HG02870 (cell line): Measurements from ENCODE around the gene TMEM95.
A peak's percentile ranks its signal among the peaks of the same experiment; 100 is the strongest.

Source experiments
- ATAC-seq: cut with Tn5 transposase; IDR thresholded peaks from one replicate; pipeline ENCODE4 v1.9.1; 2021; ENCODE audit warnings: mild to moderate bottlenecking, moderate library complexity; ENCODE audit not compliant: unreplicated experiment

The TMEM95 gene, protein sequence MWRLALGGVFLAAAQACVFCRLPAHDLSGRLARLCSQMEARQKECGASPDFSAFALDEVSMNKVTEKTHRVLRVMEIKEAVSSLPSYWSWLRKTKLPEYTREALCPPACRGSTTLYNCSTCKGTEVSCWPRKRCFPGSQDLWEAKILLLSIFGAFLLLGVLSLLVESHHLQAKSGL

DNA sequence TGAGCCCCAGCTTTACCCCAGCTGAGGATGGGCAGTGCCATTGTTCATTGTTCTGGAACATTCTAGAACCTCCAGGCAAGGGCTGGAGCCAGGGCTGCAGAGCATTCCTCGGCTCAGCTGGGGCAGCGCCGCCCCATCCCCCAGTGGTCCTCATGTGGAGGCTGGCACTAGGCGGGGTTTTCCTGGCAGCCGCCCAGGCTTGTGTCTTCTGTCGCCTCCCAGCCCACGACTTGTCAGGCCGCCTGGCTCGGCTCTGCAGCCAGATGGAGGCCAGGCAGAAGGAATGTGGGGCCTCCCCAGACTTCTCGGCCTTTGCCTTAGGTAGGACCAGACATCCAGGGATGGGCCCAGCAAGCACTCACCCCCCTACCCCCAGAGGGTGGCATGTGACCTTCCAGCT lies at the start of gene TMEM95:
Gene TMEM95 (plus strand): TSS at position 104 of the 400 bp plus-strand sequence. CDS start 49 bp downstream, at position 153.
- ATAC-seq: no peak

DNA sequence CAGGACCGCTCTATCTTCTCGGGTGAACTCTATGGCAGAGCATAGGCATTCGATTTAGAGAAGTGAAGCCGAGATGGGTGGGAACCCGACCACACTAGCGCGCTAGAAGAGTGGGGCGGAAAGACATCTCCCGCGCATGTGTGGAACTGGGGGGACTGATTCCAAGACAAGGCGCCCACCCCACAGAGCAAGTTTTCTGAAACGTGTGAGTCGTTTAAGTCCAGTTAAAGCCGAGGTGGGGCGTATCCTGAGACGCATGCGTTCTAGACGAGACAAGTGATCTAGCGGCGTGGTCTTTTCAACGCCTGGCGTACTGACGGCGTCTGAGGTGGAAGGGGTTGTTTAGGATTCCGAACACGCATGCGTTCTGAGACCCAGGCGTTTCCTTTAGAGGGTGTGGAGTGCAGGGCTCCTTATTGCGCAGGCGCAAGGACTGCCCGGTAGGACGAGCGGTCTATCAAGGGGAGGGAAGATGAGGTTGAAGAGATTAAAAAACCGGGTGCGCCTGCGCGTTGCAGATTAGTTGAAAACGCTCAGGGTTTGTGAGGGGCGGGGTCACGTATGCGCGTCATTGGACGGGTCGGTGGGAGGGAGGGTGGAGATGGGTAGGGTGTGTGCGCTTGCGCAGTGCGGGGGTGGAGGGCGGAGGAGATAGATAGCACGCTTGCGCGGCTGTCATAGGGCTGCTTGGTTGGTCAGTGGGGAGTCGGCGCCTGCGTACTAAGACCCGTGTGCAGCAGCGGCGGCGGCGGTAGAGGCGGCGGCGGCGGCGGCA lies 47.9 kb upstream of the TMEM95 start, which contains the start of gene EIF5A:
Gene EIF5A (plus strand): TSS at position 718 of the 775 bp plus-strand sequence. CDS start 2,008 bp downstream, outside the sequence.
- peak; percentile 68 for ATAC-seq

DNA sequence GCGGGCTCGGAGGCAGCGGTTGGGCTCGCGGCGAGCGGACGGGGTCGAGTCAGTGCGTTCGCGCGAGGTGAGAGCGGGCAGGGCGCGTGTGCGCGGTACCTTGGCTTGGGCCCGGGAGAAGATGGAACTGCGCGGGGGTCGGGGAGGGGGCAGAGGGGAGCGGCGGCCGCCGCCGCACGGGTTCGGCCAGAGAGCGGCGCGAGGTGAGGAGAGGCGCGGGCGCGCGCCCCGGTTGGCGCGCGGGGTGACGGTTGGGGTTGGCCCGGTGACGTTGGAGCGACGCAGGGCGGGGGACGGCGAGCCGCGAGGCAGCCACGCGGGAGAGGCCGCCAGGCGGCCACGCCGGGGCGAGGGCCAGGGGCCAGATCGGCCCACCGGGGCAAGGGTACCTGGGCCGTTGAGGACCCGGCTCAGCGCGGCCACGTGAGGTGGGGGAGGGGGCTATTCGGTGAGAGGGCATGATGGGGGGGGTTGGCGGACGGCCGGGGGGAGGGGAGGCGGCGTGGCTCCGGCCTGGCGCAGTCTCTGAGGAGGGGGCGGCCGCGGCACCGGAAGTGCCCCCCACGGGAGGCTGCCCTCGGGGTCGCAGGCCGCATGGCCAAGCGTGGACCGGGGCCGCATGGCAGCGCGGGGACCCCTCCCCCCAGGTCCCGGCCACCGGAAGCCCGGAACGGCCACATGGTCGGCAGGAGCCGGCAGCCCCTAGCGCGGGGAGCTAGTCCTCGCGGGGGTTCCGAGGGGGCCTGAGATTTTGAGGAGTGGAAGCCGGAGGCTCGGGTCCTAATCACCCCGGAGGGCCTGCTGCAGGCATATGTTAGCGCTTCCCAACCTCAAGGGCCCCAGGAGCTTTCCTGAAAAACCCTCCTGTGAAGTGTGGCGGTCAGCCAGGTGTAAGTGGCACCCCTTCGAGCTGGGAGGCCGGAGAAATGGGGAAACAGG lies 47.0 kb upstream of the TMEM95 start:
- ATAC-seq: no peak

DNA sequence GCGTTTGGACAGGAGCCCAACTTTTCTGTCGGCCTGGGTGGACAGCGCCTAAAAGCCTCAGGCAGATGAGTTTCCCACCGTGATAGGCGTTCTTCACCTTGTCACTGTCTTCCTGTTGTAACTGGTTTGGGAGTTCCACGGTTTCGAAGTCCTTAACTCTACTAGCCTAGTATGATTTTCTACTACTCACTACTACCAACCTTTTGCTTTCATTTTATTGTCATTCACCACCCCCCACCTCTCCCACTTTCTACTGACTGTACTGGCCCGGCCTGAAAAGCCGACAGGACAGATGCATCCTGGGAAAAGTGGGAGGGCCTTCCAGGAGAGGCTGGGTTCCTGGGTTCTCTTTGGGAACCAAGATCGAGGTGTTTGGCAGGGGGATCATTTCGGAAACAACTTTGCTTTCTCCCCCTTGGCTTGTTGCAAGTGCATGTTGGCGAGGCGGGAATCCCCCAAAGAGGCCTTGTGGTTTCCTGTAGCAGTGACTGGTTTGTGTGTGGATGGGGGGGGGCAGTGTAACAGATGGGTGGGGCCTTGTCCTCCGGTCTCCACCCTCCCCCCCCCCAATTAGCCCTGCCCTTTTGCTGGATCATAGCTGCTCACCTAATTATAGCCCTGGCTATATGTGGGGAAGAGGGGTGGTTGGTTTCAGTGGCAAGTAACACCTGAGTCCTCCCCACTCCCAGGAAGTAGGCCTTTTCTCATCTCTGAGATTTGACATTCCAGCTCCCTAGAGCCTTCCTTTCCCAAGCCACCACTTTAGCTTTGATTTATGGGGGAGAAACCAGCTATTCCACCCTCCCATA lies 46.1 kb upstream of the TMEM95 start:
- ATAC-seq: no peak

DNA sequence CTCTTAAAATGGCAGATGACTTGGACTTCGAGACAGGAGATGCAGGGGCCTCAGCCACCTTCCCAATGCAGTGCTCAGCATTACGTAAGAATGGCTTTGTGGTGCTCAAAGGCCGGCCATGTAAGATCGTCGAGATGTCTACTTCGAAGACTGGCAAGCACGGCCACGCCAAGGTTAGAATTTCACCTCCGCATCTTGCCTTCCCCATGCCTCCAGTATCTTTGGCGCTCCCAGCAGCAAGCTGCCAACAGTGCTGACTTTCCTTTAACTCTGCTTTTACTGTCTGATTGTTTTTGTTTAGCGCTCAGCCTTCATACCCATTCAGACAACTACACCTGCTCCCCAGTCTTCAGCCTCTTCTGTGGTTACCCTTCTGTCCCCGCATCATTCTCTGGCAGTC lies 45.3 kb upstream of the TMEM95 start:
- no peak for ATAC-seq

DNA sequence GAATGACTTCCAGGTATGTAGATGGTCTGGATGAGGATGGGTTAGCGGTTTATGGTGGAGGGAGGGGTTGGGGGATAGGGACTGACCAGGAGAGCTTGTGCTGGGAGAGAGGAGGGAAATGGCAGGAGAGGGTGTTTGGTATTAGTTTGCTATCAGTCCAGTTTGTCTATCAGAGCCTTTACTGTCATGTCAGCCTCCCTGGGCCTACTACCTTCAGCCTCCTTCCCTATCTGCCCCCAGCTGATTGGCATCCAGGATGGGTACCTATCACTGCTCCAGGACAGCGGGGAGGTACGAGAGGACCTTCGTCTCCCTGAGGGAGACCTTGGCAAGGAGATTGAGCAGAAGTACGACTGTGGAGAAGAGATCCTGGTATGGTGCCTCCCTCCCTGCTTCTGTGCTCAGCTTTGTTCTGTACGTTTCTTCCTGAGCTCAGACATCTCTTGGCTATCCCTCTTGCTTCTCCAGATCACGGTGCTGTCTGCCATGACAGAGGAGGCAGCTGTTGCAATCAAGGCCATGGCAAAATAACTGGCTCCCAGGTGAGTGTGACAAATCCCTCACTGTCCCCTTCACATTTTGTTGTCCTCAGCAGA lies 43.7 kb upstream of the TMEM95 start:
- no peak for ATAC-seq

DNA sequence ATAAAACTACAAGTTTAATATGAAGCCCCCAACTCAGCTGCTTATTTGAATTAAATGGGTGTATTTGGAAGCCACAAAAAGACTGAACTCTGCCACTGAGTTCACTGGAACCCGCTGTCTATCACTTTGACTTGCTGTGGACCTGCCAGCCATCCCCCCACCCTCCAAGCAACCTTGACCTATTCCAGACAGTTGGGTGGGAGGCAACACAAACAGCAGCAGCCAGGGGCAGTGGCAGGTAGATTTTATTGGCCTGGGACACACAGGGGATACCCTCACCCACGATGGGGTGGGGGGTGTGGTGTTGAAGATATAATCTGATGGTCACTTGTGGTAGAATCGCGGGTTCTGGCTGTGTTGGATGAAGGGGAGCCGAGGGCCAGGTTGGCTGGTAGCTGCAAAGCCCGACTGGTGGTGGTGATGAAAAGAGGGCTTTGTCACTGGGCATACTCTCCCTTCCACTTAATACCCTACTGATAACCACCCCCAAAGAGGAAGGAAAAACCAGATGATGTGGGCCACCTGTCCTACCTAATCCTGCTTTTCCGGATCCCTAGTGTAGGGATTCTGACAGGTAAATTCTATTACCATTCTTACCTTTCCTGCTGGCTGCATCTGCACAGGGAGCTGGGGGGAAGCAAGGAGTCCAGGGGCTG lies 42.4 kb upstream of the TMEM95 start:
- no peak for ATAC-seq

DNA sequence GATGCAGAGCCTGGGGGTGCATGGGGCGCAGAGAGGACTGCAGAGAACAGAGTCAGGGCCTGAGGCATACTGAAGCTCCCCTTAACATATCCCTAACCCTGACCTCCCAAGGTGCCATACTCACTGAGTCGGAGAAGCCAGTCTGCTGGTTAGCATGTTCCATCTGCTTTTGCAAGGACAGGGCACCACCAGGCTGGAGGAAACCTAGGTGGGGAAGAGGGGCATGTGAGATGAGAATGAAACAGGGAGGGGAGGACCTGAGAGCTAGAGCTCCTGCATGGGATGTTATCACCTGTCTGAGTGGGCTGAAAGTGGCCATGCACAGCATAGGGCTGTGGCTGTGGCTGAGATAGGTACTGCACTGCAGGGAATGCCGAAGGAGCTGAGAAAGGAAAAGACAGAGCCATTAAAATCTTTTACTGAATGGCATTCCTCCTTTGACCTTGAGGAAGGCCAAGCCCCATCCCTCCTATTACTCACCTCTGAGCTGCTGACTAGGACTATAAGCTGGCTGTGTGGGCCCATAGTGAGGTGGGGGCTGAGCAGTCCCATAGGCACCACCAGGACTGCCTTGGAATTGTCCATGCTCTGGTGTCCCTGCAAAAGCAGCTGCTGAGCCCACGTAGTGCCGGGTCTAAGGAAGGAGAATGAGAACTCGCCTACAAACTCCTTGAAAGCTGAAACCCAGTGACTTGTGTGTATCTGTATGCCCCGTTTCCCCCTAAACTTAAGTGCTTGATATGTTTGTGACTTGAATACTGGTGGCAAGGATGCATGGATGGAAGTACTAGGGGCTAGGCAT lies 41.7 kb upstream of the TMEM95 start:
- no peak for ATAC-seq

DNA sequence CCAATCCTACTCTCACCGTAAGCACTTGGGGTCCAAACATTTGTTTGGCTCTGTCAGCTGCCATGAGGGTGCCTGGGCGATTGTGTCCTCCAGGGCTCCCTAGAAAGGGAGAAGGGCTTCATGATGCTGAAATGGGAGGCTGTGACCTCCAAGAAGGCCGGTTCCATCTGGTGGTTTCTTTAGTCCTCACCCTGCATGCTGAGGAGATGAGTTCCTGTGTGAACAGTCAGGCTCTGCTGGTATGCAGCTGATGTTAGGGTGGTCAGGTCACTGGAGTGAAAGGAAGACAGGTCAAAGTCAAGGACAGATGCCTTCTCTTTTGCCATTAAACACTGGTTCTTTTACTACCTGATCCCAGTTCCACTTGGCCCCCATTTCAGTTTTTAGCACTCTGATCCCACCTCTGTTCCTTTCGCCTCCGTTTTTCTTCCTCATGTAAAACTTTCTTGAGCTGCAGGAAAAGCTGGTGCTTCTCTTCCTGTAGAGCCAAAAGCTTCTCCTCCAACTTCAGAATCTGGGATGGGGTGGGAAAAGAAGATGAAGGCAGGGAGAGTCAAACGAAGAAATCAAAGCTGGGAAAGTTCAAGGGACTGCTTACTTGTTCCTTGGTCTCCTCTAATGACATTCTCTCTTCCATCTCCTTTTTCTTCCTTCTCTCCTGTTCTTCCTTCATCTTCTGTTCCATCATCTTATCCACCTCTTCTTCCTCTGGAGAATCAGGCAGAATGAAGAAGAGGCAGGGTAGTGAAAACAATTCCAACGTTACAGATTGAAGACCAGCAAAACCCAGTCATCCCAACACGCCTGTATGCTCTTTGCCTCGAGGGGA lies 40.9 kb upstream of the TMEM95 start:
- ATAC-seq: no peak

DNA sequence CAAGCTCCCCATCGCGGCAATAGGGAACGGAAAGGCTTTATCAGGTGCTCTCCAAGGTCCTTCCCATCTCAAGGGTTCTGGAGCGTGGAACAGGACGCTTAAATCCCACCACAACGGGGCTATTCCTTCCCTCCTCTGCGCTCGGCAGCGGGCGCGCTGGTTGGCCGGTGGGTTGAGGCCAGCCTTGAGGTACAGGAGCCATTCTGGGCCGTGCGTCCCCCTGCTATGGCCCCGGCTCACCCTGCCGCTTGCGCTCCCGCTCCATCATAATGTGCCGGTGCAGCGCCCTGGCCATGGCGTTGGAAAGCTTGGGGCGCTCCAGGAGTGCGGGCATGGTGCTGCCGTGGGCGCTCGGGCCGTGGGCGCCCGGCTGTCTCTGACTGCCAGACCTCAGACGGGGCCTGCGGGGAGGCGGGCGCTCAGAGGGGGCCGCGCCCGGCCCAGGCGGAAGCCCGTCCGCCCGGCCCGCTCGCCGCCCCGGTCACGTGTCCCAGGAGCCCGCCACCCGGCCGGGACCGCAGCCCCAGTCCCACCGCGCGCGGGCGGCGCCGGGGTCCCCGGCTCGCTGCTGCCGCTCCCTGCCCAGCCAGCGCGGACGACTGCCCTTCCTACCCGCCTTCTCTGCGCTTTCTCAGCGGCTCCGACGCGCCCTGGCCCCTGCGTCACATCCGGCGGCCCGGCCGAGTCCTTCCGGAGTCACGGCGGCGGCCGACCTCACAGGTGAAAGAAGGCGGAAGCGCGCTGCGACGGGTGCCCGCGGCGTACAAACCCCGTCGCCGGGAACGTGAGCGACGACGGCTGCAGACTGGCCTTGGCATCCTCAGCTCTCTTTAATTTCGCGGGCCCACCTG lies 40.0 kb upstream of the TMEM95 start, which contains the start of gene GPS2:
Gene GPS2 (minus strand): TSS at position 642 of the 851 bp plus-strand sequence. CDS start 308 bp downstream, at position 334.
- peak; percentile 71 for ATAC-seq

DNA sequence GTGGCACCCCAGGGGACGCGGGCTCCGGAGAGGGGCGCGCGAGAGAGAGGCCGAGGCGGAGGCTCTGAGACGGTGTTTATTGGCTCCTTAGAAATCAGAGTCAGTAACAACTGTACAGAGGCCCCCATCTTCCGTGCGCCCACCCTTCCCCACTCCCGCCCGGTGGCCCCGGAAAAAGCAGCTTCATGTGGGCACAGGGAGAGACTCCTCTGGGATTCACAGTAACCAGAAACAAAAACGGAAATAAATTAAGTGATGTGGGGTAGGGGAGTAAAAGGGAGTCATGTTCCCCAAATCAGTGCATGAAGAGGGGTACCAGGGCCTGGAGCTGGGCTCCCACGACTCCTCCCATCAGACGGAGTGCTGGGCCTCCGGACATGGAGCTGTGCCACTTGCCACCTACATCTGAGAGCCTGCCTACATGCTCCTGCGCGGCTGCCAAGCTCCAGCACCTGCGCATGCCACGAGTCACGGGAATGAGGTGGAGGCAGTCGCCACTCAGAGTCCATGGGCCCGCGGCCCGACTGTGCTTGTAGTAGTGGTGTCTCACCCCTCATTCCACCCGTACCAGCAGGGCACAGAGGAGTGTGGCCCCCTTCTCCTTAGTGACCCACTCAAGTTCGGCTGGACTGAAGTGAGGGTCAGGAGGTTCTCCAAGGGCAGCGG lies 39.3 kb upstream of the TMEM95 start:
- ATAC-seq: no peak

DNA sequence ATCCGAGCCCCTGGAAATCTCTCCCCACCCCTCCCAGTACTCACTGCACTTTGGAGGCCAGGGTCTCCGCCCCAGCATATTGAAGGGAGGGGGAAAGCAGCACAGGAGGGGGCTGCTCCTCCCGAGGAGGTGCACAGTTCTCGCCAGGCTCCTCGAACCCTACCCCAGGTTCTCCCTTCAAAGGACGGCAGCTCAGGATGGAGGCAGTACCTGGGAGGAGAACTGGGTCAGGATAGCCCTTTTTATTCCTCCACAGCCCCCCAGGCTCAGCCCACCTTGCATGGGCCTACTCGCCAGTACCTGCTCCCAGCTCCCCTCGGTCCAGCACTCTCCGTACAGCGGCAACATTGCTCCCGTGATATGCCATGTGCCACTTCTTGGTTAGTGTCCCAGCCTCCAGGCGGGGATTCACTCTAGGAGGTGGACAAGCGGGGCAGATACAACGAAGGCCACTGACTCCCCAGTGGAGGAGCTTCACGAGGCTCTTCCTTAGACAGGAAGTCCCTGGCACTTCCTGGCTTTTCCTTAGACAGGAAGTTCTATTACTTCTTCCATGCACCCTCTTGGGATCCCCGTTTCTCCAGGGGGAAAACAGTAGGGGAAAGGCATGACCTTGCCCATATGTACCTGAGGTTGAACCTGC lies 37.7 kb upstream of the TMEM95 start:
- no peak for ATAC-seq

DNA sequence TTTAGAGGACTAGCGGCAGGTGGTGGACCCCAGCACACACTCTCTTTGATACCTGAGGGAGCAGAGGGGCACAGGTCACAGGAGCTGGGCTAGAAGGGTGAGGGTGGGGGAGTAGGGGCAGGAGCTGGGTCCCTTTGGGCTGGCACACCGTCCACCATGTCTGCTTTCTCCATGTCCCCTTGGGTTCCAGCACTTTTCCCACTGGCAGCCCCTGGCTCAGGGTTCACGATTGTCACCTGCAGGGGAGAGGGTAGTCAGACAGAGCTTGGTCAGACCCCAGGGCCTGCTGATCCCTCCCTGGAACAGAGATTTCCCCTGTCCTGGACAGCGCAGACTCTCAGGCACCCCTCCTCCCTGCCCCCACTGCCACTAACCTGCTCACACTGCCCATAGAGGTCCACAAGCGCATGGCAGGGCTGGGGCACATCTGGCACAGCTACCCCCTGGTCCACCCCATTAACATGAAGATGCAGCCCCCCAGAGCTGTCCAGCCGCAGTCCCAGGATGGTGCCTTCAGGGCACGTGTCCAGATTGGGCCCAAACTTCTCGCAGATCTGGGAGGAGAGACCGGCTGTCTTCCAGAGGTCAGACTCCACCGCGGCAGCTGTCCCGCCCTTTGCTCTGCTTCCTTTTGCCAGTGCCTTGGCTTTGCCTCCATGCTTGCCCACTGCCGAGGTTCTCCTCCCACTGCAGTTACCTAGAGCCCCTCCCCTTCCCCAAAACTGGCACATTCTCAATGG lies 36.7 kb upstream of the TMEM95 start:
- ATAC-seq: no peak

DNA sequence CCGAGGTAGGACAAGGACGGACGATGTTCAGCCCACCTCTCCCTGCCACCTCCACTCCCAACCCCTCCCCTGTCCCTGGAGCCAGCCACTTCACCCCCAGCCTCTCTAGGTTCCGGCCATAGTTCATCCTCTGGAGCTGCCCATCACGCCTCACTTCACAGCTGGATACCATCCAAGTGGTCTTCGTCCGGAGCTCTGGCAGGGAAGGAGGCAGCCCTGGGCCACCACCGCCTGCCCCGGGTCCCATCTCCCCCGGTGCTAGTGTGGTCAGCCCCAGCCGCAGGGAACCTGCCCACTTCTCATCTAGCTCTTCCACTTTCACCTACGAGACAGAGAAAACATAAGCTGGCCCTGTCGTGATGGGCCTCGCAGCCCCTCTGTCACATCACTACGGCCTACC lies 33.5 kb upstream of the TMEM95 start:
- ATAC-seq: no peak

DNA sequence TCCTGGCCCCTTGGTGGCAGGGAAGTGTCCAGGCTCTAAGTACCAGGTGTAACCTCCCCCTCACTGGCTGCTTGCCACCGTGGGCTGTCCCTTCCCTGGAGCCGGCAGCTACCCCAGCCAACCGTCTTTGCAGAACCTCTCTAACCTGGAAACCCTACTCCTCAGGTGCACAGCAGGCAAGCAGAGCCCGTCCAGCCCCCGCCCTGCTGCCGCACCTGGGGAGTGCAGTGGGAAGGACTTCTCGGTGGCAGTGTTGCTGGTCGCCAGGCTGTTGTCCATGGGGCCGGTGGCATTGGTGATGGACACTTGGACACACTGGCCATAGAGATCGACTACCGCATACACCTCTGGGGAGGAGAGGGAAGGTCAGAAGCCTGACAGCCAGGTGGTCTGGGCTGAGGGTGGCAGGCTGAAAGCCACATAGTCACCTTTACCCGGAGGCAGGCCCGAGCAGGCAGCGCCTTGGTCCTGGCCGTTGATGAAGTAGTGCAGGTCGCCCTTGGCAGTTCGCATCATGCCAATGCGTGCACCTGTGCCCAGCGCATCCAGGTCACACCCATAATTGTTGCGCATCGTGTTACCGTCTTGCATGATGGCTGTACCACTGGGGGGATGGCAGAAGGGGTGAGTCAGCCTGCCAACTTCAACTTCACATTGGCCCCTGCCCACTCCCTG lies 32.3 kb upstream of the TMEM95 start:
- ATAC-seq: no peak
